Peyer's patch (tissue), 4 donors: ENCODE results near the gene NKX6-2.

Source experiments
- CTCF ChIP-seq, 6 experiments: fragments of 450-650 bp in 4 of 6; fragments of 200-600 bp in 2 of 6; sonication (generic) in 1 of 6; IDR thresholded peaks; one replicate each; pipeline ENCODE4 v1.5.1; 2017 to 2019; ENCODE audit warnings: antibody characterized with exemption in 6 of 6, mild to moderate bottlenecking in 3 of 6, moderate library complexity in 1 of 6
- POLR2A ChIP-seq, 2 donors: fragments of 450-650 bp; IDR thresholded peaks; one replicate each; pipeline ENCODE4 v1.5.1; 2017; ENCODE audit warnings: antibody characterized with exemption in 2 of 2, mild to moderate bottlenecking in 2 of 2, moderate library complexity in 2 of 2

GRCh38 chr10:132752378-132752777 lies 33.6 kb downstream of the NKX6-2 start:
- no peak for TF ChIP-seq POLR2A (IDR thresholded peaks at IDR 0.05)
- TF ChIP-seq CTCF (IDR thresholded peaks at IDR 0.05), result no peak
